Measurements from ENCODE around the gene NIN. TPM values are rescaled to one million over a fixed set of nuclear protein-coding genes. Genes with fewer than 3 reads are reported as not detected.

Gene NIN
- polyA plus RNA-seq, 1 donor from 2014 or later = 47.6 TPM

DNA sequence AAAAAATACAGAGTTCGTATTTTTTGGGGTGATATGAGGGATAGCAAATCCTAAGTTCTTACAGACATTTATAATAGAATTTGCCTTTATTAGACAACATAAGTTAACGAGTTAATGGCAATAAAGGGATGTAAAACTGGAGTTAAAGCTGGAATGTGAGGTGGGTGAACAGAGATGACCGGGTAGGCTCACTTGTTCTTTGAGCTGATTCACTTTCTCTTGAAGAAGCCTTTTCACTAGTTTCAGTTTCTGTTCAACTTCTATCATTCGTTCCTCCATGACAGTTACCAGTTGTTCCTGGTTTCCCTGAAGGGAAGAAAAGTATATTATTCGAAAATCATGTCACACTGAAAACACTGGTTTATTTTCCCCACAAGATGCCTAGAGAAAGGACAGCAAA, 105.2 kb downstream of the NIN start:
- H3K27me3 ChIP-seq (ENCODE audit: insufficient read depth, low read depth, low read length) = no peaks in the 10 kb centered on the region
- no peaks in the 10 kb centered on the region for H3K9me3 ChIP-seq (ENCODE audit: low read length)
- TF ChIP-seq MXI1 (conservative IDR thresholded peaks at IDR 0.05; ENCODE audit: poor library complexity, severe bottlenecking) (no peak), EP300 (conservative IDR thresholded peaks at IDR 0.05; ENCODE audit: poor library complexity, severe bottlenecking) (no peak), POLR2AphosphoS5 (IDR thresholded peaks at IDR 0.05) (no peak), TAF1 (IDR thresholded peaks at IDR 0.05; ENCODE audit: low read depth) (no peak), SMC3 (conservative IDR thresholded peaks at IDR 0.05; ENCODE audit: poor library complexity) (no peak), RAD21 (conservative IDR thresholded peaks at IDR 0.05) (no peak)
- TF ChIP-seq, protein P1, sequence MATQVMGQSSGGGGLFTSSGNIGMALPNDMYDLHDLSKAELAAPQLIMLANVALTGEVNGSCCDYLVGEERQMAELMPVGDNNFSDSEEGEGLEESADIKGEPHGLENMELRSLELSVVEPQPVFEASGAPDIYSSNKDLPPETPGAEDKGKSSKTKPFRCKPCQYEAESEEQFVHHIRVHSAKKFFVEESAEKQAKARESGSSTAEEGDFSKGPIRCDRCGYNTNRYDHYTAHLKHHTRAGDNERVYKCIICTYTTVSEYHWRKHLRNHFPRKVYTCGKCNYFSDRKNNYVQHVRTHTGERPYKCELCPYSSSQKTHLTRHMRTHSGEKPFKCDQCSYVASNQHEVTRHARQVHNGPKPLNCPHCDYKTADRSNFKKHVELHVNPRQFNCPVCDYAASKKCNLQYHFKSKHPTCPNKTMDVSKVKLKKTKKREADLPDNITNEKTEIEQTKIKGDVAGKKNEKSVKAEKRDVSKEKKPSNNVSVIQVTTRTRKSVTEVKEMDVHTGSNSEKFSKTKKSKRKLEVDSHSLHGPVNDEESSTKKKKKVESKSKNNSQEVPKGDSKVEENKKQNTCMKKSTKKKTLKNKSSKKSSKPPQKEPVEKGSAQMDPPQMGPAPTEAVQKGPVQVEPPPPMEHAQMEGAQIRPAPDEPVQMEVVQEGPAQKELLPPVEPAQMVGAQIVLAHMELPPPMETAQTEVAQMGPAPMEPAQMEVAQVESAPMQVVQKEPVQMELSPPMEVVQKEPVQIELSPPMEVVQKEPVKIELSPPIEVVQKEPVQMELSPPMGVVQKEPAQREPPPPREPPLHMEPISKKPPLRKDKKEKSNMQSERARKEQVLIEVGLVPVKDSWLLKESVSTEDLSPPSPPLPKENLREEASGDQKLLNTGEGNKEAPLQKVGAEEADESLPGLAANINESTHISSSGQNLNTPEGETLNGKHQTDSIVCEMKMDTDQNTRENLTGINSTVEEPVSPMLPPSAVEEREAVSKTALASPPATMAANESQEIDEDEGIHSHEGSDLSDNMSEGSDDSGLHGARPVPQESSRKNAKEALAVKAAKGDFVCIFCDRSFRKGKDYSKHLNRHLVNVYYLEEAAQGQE (IDR thresholded peaks at IDR 0.05; ENCODE audit: borderline replicate concordance) = no peak
- no peak overlapping the region for H2AFZ ChIP-seq (ENCODE audit: low read depth, low read length)
- no peak overlapping the region for H3K4me2 ChIP-seq (ENCODE audit: low read length)
- H3K27ac ChIP-seq (ENCODE audit: low read length) = no peak overlapping the region
- H3F3A ChIP-seq (ENCODE audit: insufficient read depth, low read length, poor library complexity, severe bottlenecking) = no peaks in the 10 kb centered on the region
- no peaks in the 10 kb centered on the region for H3K79me2 ChIP-seq (replicated peaks; ENCODE audit: insufficient read depth, low read length)
- H3K9ac ChIP-seq (ENCODE audit: low read length) = no peak overlapping the region
- H4K20me1 ChIP-seq (ENCODE audit: insufficient read depth) = no peaks in the 10 kb centered on the region
- H3K36me3 ChIP-seq (ENCODE audit: insufficient read depth, low read length) = peaks cover 3% of the 10 kb centered on the region
- no peaks in the 10 kb centered on the region for H3K9me2 ChIP-seq (ENCODE audit: insufficient read depth, low read length)
- H3K4me3 ChIP-seq (ENCODE audit: low read length) = no peak overlapping the region

DNA sequence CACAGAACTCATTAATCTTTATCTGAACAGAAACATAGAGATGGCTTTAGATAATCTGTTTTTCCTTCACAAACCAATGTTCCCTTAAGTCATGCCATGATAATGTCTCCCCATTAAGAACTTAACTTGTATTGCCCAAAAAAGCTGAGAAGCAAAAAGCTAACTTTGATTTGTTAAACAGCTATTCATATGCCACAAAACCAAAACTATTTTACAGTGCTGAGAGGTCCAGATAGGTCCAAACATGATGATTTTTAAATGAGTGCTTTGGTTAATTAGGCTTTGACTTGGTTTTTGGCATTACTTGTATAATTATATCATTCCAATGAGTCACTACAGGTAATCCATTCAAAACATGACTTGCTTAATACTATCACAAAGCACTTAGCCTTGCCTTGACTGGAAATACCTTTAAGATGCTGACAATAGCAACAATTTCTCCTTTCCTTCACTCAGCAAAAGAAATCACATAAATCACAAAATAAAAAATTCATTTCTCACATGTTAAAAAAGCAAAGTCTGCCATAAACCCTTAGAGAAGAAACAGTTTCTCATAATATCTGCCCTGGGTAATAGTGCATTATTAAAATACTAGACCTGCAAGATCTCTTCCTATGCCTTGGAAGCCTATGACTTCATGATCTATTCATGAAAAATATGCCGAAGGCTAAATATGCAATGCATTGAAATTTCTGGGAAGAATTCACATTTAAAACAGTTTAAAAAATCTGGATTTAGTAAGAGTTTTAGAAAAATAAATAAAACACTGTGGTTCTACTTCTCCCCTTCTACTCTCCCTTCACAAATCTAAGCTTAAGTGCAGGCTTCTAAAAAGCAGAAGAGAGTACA, 110.8 kb downstream of the NIN start:
- H3K9ac ChIP-seq (ENCODE audit: low read length) = no peak overlapping the region
- no peaks in the 10 kb centered on the region for H3K27me3 ChIP-seq (ENCODE audit: insufficient read depth, low read depth, low read length)
- H3K4me3 ChIP-seq (ENCODE audit: low read length) = no peak overlapping the region
- H3K4me2 ChIP-seq (ENCODE audit: low read length) = no peak overlapping the region
- no peaks in the 10 kb centered on the region for H3K9me3 ChIP-seq (ENCODE audit: low read length)
- no peak for TF ChIP-seq MXI1 (conservative IDR thresholded peaks at IDR 0.05; ENCODE audit: poor library complexity, severe bottlenecking)
- no peak for TF ChIP-seq POLR2AphosphoS5 (IDR thresholded peaks at IDR 0.05)
- no peak for TF ChIP-seq SMC3 (conservative IDR thresholded peaks at IDR 0.05; ENCODE audit: poor library complexity)
- H3K79me2 ChIP-seq (replicated peaks; ENCODE audit: insufficient read depth, low read length) = no peaks in the 10 kb centered on the region
- no peaks in the 10 kb centered on the region for H3K9me2 ChIP-seq (ENCODE audit: insufficient read depth, low read length)
- H2AFZ ChIP-seq (ENCODE audit: low read depth, low read length) = no peak overlapping the region
- no peaks in the 10 kb centered on the region for H3F3A ChIP-seq (ENCODE audit: insufficient read depth, low read length, poor library complexity, severe bottlenecking)
- no peaks in the 10 kb centered on the region for H4K20me1 ChIP-seq (ENCODE audit: insufficient read depth)
- peaks cover 6% of the 10 kb centered on the region for H3K36me3 ChIP-seq (ENCODE audit: insufficient read depth, low read length)
- H3K27ac ChIP-seq (ENCODE audit: low read length) = no peak overlapping the region

DNA sequence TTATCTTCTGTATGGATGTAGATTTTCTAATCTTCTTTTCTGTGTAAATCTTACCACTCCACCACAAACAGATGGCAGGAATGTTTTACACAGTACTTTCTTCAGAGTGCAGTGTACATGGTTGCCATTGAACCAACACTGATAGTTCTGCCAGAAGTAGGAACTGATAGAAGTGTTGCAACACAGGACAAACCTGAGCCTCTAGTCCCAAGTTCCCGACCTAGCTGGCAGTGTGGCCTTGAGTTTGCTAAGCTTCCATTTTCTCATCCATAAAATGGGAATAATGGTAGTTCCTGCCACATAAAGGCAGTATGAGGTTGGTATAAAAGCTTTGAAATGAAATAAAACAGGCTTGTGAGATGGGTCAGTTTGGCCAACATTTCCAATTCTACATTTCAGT, 112.0 kb downstream of the NIN start:
- no peak overlapping the region for H3K27ac ChIP-seq (ENCODE audit: low read length)
- H3K27me3 ChIP-seq (ENCODE audit: insufficient read depth, low read depth, low read length) = no peaks in the 10 kb centered on the region
- no peaks in the 10 kb centered on the region for H3F3A ChIP-seq (ENCODE audit: insufficient read depth, low read length, poor library complexity, severe bottlenecking)
- no peak for TF ChIP-seq EP300 (conservative IDR thresholded peaks at IDR 0.05; ENCODE audit: poor library complexity, severe bottlenecking)
- TF ChIP-seq POLR2AphosphoS5 (IDR thresholded peaks at IDR 0.05) = no peak
- TF ChIP-seq RAD21 (conservative IDR thresholded peaks at IDR 0.05) = no peak
- TF ChIP-seq, protein P2, sequence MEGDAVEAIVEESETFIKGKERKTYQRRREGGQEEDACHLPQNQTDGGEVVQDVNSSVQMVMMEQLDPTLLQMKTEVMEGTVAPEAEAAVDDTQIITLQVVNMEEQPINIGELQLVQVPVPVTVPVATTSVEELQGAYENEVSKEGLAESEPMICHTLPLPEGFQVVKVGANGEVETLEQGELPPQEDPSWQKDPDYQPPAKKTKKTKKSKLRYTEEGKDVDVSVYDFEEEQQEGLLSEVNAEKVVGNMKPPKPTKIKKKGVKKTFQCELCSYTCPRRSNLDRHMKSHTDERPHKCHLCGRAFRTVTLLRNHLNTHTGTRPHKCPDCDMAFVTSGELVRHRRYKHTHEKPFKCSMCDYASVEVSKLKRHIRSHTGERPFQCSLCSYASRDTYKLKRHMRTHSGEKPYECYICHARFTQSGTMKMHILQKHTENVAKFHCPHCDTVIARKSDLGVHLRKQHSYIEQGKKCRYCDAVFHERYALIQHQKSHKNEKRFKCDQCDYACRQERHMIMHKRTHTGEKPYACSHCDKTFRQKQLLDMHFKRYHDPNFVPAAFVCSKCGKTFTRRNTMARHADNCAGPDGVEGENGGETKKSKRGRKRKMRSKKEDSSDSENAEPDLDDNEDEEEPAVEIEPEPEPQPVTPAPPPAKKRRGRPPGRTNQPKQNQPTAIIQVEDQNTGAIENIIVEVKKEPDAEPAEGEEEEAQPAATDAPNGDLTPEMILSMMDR (IDR thresholded peaks at IDR 0.05; ENCODE audit: poor library complexity, severe bottlenecking) = no peak
- no peak for TF ChIP-seq TAF1 (IDR thresholded peaks at IDR 0.05; ENCODE audit: low read depth)
- TF ChIP-seq SMC3 (conservative IDR thresholded peaks at IDR 0.05; ENCODE audit: poor library complexity) = no peak
- TF ChIP-seq, protein P1 (IDR thresholded peaks at IDR 0.05; ENCODE audit: borderline replicate concordance) = no peak
- no peak for TF ChIP-seq MXI1 (conservative IDR thresholded peaks at IDR 0.05; ENCODE audit: poor library complexity, severe bottlenecking)
- no peak for TF ChIP-seq EZH2 (IDR thresholded peaks at IDR 0.05; ENCODE audit: borderline replicate concordance, insufficient read depth, low read length, poor library complexity, severe bottlenecking)
- H3K36me3 ChIP-seq (ENCODE audit: insufficient read depth, low read length) = peaks cover 6% of the 10 kb centered on the region
- H4K20me1 ChIP-seq (ENCODE audit: insufficient read depth) = no peaks in the 10 kb centered on the region
- no peaks in the 10 kb centered on the region for H3K79me2 ChIP-seq (replicated peaks; ENCODE audit: insufficient read depth, low read length)
- no peaks in the 10 kb centered on the region for H3K9me2 ChIP-seq (ENCODE audit: insufficient read depth, low read length)
- H3K4me3 ChIP-seq (ENCODE audit: low read length) = no peak overlapping the region
- H3K9me3 ChIP-seq (ENCODE audit: low read length) = no peaks in the 10 kb centered on the region
- H2AFZ ChIP-seq (ENCODE audit: low read depth, low read length) = no peak overlapping the region
- no peak overlapping the region for H3K4me2 ChIP-seq (ENCODE audit: low read length)
- no peak overlapping the region for H3K9ac ChIP-seq (ENCODE audit: low read length)
